GM12873 (cell line): ENCODE measurements around the gene CHCHD6.

Experiments
- TF ChIP-seq, protein P1 (sequence below): IDR thresholded peaks from 2 replicates; pipeline ENCODE4 v1.5.1; 2012; ENCODE audit warnings: low read depth, mild to moderate bottlenecking, moderate library complexity, low read length, control low read depth; ENCODE audit not compliant: insufficient read depth; ENCODE audit errors: missing control alignments

CHCHD6 gene

DNA sequence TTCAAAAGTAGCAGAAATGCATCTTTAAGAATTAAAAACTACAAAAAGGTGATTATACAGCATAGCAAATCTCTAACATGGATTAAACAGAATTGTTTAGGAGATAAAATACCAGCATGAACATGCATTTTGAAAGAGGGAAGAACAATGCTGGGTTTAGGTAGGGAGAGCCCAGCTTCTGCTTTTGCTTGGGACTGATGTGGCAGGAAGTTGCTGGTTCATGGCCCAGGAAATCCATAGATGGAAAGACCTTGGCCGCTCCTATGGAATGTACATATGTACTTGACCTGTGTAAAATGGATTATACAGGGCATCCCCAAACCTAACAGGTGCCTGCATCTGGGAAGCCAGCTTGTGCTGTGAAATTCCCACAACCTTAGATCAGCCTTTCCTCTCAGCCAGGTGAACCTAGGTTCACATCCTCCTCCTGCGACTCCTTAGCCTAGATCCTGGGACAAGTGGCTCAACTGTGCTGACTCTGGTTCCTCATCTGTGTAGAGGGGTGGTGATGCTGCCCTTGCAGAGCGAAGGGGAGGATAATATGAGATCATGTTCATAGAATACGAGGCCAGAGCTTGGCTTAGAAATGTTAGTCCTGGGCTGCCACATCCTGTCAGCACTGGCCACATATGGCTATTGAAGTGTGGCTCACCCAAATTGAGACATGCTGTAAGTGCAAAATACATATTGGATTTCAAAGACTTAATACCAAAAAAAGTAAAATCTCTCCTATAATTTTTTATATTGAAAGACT lies 231.9 kb downstream of the CHCHD6 start:
- TF ChIP-seq, protein P1, sequence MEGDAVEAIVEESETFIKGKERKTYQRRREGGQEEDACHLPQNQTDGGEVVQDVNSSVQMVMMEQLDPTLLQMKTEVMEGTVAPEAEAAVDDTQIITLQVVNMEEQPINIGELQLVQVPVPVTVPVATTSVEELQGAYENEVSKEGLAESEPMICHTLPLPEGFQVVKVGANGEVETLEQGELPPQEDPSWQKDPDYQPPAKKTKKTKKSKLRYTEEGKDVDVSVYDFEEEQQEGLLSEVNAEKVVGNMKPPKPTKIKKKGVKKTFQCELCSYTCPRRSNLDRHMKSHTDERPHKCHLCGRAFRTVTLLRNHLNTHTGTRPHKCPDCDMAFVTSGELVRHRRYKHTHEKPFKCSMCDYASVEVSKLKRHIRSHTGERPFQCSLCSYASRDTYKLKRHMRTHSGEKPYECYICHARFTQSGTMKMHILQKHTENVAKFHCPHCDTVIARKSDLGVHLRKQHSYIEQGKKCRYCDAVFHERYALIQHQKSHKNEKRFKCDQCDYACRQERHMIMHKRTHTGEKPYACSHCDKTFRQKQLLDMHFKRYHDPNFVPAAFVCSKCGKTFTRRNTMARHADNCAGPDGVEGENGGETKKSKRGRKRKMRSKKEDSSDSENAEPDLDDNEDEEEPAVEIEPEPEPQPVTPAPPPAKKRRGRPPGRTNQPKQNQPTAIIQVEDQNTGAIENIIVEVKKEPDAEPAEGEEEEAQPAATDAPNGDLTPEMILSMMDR, result no peak

DNA sequence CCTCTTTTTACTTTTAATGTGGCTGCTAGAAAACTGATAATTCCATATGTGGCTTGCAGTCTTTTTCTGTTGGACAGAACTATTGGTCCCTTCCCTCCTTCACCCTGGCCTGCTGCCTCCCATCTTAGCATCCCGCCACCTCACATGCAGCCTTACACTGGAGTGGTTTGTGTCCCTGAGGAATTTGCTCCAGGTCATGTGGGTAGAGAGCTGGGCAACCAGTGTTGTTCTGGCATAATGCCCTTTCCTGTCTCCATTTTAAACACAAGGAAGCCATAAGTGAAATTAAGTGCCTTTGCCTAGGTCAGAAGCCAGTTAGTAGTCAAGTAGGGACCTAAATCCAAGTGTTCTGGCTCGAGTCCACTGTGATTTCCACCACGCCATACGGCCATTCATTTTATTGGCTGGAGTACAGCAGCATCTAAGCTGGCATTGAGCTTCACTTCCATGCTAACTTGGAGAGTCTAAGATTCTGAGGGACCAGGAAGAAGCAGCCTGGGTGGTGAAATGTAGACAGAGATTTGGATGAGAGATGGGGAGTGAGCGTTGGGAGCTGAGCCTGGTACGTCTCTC lies 232.9 kb downstream of the CHCHD6 start:
- TF ChIP-seq, protein P1, result no peak

DNA sequence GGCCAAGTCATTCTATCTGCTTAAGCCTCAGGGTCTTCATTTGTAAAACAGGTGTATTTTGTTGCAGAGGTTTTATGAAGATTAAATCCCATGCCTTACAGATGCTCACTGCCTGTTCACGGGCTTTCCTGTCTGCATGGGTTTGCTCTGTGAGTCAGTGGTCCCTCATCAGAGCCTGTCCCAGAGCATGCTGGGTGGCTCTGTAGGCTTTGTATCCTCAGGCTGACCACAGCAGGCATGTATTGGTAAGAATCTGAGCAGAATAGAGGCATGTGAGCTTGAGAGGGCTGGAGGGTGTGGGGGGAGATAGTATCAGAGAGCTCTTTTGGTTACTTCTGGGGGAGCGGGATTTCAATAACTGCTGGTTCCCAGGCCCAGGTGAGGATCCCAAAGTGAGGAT lies 233.5 kb downstream of the CHCHD6 start:
- TF ChIP-seq, protein P1, result no peak

DNA sequence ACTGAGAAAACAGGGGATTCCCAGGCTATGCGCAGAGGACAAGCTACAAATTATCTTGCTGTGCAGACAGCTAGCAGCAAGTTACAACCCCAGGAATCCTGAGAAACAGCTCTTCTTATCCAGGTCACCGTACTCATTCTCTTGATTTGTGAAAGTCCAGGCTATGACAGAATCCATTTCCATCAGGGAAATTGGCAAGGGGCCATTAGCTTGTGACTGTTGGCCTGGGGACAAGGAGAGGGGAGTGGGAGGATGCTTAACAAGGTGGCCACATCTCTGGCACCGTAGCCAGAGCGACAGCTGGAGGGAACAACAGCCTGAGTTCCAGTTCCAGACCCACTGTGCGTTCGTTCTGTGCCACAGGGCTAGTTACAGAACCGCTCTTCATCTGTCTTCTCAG lies 233.9 kb downstream of the CHCHD6 start:
- TF ChIP-seq, protein P1, result no peak

DNA sequence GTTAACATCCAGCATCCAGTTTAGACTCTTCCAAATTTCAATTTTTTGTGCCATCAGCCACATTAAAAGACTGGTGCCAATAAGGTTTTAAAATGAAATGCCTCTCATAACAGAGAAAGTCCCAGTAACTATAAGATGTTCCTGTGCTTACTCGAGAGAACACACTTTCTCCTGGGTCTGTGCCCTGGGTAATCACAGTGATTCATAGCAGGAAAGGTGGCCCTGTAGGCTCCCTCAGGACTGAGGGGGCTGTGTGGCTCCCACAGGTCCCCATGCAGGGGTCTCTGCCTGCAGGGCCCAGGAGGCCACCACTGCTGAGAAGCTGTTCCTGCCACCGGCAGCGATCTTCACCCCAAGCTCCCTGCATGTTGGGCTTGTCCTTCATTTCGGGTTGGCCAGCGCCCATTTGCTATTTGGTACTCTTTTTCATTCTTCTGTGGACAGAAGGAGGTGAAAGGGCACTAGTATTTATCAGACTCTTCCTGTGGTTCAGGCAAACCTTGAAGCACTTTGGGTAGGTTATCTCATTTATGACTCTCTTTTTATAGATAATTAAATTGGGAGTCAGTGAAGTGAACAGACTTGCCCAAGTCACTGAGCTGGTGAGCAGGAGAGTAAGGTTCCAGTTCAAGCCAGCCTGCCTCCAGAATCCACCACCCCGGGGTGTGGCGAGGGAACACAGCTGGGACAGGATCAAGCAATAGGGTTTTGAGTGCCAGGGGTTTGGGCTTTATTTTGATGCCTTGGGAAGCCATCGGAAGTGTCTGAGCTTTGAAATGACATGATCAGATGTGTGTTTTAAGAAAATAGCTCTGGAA lies 234.7 kb downstream of the CHCHD6 start:
- TF ChIP-seq, protein P1, result no peak

DNA sequence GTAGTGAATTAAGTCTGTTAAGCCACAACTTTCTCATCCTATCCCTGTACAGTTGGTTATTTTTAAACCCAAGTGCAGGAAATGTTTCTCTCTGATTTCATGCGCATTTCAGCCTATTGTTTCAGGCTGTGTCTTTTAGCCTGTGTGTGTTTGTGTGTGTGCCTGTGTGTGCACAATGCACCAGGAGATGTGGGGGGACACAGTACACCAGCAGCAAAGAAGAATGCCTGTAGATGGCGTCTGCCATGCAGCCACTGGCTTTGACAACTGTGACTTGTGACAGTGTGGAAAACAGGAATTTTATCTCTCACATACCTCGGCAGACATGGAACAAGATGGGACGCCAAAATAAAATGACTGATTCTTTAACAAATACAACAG lies 235.3 kb downstream of the CHCHD6 start:
- TF ChIP-seq, protein P1, result peak; percentile 16

DNA sequence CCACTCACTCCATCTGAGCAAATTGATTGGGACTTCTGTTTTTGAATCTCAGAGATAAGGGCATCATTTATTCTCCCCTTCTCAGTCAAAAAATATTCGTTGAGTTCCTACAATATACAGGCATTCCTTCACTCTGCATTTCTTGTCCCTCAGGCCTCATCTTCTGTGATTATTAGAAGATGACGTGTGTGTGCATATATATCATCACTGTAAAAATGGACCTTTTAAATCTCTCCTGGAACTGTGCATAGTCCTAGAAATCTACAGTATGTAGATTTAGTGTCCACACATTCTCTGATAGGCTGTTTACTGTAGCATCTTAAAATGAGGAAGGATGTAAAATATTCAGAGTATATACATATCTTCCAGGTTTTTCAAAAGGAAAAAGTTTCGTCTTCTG lies 235.7 kb downstream of the CHCHD6 start:
- TF ChIP-seq, protein P1, result no peak
